ENCODE measurements around the gene GPRIN1.

Gene GPRIN1

DNA sequence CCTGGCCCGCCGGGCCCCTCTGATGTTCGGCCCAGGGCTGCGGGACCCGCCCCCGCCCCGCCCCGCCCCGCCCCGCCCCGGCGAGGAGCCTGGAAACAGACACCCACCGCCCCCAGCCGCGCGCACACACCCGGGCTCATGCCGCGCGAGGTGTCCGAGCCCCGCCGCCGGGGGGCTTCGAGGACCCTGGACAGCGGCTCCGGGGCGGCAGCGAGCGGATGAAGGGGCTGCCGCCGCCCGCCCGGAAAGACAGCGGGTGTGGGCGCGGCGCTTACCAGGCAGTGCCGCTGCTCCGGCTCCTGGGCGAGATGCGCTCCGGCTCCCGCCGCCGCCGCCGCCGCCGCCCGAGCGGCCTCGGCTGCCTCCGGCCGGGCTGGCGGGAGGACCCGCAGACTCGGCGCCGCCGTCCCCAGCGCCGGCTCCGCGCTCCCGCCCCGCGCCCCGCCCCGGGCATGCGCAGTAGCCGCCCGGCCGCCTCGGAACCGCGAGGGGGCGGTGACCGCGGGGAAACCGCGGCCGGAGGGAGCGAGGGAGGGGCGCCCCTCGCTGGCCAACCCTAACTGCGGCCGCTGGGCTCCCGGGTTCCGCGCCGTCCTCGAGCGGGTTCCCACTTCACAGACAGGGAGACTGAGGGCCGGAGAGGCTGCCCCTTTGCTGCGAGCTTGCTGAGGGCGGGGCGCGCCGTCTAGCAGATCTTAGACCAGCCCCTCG, at the start of gene GPRIN1:
Gene GPRIN1 (minus strand): TSS at position 433 of the 711 bp plus-strand sequence. CDS start 10,322 bp downstream, outside the sequence.
- DNase-seq (ENCODE audit: low spot score) = peak; percentile 37

DNA sequence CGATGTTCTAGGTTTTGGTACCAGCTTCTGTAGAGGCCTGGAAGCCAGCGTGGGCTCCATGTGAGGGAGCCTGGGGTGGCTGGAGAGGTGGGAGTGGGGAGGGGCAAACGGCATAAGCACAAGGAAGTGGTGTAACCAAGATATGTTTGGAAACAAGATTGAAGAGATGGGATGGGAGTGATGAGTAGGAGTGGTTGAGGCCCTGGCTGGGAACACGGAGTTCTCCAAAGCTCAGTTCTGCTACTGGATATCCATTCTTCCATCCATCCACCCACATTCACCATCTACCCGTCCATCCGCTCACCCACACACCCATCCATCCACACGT, 49.5 kb upstream of the GPRIN1 start:
- no peak for DNase-seq (ENCODE audit: low spot score)

DNA sequence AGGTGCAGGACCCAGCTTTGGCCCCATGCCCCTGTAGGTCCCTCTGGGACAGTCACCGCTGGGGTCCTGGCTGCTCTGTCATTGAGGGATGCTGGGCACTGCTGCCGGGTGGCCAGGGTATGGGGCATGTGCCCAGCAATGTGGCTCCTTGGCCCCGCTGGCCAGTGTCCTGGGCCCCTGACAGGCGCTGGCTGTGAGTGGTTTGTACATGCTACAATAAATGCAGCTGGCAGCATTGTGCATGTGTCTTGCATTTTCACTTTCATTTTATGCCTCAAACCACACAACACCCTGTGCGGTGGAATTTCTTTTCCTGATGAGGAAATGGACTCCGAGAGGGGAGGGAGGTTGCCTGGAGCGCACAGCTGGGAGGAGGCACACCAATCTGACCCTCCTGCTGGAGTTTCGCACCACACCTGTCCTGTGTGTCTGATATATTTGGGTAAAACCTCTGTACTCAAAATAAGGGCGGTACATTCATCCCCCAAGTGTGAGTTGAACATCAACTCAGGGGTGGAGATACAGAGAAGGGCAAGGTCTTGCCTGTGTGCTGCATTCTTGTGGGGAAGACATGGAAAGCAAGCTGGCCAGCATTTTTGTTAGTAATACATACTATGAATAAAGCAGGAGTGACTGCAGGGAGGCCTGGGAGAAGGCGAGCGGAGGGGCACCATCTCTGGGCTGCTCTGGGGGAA, 49.0 kb upstream of the GPRIN1 start:
- DNase-seq (ENCODE audit: low spot score) = peak; percentile 41

DNA sequence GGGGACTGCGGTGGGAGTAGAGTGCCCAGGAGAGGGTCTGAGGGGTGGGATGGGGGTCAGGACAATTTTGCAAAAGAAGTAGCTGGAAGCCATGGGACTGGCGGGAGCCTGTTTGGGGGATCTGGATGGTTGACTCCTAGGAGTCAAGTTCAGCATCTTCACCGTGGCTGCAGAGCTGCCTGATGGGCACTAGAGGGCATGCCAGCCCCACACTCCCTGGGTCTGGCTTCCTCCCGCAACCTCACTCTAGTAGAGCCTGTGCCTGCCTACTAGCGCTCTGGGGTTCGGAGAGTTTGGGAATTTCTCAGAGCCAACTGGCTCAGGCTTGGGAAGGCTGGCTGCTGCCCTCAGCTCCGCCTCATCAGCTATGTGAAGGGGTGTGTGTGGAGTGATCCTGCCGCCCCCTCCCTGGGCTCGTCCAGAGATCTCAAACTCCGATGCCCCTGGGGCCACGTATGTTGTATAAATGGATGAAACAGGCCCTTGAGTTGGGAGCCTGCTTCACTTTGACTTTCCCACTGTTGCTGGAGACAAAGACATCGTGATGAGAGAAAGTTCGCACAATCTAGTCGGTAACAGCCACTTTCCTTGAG, 48.1 kb upstream of the GPRIN1 start:
- peak; percentile 59 for DNase-seq (ENCODE audit: low spot score)

DNA sequence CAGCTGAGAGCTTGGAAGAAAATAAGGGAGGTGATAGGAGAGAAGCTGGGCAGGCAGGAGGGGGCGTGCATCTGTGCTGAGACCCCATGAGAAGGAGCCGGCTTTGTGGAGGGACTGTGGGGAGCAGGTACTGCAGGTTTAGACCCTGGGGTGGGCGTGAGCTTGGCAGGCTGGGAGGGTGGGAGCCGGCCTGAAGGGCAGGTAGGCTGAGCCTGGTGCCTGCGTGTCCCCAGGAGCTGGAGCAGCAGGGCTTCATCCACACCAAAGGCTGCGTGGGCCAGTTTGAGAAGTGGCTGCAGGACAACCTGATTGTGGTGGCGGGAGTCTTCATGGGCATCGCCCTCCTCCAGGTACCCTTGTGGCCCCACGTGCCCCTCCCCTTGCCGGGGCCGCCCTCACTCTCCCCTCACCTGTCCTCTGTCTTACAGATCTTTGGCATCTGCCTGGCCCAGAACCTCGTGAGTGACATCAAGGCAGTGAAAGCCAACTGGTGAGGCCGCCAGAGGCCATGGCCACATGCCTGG, 46.6 kb upstream of the GPRIN1 start:
- no peak for DNase-seq (ENCODE audit: low spot score)

DNA sequence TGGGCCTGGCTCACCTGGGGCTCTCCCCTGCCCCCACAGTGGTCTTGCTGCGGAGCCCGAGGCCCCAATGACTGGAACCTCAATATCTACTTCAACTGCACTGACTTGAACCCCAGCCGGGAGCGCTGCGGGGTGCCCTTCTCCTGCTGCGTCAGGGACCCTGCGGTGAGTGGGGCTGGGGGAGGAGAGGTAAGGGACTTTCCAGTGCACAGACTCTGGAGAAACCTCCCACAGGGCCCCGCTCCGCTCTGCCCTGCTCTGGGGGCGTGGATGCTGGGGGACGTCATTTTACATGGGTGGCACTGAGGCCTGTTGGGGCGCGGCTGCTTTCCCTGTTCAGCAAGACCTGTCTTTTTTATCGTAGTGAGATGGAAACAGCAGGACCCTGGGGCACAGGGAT, 44.9 kb upstream of the GPRIN1 start:
- DNase-seq (ENCODE audit: low spot score) = no peak

DNA sequence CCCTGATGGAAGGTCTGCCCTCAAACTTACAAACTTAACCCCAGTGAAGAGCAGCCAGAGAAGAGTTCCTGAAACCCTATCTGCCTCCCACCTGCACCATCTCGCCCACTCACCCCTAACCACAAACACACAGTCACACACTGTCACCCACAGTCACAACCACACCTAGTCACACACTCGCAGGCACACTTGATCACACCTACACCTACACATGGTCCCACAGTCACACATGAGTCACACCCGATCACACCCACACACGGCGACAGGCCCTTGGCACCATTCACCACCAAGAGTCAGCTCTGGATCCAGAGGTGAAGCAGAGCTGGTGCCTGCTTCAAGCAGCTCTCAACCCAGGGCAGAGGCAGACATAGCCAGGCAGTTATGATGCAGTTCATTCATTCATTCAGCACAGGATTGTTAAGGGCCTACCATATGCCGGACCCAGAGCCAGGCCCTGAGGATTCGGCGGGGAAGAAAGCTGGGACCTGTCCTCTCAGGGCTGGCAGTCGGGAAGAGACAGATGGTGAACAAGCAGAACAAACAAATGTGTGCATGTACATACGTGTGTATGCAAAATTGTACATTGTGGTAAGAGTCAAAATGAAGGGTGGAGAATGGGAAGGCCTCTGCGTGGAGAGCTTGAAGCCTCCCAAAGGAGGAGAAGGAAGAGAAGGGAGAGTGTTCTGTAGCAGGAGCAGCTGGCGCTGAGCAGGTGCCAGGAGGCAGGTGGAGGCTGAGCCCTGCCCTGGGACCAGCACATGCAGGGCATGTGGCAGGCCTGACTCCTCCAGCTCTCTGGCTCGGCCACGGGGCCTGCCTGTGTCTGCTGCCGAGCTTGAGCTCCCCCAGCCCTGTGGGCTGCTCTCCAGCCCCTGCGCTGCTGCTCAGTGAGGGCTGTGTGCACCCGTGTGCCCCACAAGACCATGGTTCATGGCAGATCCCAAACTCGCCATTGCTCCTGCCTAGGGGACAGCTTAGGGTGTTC, 43.7 kb upstream of the GPRIN1 start:
- DNase-seq (ENCODE audit: low spot score) = peak; percentile 79

DNA sequence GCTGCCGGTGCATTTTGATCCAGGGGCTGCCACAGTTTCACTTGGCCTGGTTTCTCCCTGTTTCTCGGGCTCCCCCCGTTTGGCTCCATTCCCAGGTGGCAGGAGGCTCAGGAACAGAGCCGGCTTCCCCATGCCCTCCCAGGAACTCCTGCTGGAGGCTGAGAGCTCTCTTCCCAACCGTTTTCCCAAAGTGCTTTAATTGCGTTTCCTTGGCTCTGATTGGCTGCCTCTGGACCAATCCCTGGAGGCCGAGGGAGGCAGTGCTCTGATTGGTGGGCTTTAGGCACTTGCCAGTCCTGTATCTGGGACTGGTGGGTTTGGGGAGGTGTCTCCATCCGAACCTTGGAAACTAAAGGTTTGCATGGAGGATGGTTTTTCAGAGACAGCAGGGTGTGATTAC, 42.2 kb upstream of the GPRIN1 start:
- no peak for DNase-seq (ENCODE audit: low spot score)

DNA sequence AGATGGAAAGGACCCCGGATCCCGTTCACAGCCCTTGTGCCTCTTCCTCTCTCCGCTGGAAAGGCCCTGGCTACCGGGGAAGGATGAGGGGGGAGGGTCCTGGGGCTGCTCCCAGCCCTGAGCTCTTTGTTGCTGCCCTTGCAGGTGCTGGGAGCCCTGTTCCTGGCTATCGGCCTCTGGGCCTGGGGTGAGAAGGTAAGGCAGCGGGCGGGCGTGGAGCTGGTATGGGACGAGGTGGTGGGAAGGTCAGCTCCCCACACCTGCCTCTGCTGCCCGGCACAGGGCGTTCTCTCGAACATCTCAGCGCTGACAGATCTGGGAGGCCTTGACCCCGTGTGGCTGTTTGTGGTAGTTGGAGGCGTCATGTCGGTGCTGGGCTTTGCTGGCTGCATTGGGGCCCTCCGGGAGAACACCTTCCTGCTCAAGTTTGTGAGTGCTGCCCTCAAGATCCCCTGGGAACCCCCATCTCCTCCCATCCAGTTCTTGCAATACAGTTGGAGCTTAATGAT, 41.6 kb upstream of the GPRIN1 start:
- no peak for DNase-seq (ENCODE audit: low spot score)

DNA sequence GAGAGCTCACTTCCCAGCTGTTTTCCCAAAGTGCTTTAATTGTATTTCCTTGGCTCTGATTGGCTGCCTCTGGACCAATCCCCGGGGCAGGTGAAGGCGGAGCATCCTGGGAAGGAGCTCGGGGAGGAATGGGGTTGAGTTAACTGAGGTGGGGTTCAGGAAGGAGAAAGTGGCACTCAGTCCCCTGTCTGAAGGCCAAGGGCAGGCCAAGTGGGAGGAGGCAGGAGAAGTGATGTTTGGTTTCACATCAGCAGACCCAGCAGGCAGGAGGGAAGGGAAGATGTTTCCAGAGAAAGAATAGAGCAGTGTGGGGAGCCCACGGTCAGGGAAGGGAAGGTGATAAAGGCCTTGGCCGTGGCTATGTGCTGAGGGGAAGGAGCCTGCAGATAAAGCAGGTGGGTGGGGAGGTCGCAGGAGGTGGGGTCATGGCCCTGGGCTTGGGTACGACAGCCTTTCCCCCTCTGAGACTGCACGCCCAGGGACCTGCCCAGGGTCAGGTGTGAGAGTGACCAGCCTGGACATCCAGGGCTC, 40.5 kb upstream of the GPRIN1 start:
- DNase-seq (ENCODE audit: low spot score) = no peak

DNA sequence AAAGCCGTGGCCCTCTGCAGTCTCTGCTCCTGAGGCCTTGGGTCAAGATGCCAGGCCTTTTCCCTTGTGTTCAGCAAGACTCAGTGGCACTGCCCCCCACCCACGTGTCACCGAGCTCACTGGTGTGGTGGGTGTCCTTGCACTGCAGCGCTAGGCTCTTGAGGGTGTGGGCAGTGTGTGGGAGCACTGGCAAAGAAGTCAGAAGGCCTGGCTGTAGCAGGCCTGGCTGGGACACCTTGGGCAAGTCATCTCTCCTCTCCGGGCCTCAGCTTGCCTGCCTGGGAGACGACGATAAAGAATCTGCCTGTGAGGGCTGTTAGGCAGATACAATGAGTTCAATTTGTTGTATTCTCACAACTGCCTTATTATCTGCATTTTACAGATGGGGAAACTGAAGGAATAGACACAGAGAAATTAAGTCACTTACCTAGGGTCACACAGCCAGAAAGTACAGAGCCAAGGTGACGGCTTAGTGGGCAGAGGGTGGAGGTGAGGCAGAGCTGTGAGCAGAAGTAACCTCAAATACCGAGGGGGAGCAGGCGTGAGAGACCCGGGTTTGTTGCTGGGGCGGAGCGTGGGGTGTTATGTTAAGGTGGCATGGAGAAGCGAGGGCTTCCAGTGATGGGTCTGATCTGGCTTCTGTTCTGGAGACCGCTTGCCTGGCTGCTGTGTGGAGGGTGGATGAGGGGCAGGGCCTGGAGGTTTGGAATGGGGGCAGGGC, 38.7 kb upstream of the GPRIN1 start:
- DNase-seq (ENCODE audit: low spot score) = peak; percentile 47

DNA sequence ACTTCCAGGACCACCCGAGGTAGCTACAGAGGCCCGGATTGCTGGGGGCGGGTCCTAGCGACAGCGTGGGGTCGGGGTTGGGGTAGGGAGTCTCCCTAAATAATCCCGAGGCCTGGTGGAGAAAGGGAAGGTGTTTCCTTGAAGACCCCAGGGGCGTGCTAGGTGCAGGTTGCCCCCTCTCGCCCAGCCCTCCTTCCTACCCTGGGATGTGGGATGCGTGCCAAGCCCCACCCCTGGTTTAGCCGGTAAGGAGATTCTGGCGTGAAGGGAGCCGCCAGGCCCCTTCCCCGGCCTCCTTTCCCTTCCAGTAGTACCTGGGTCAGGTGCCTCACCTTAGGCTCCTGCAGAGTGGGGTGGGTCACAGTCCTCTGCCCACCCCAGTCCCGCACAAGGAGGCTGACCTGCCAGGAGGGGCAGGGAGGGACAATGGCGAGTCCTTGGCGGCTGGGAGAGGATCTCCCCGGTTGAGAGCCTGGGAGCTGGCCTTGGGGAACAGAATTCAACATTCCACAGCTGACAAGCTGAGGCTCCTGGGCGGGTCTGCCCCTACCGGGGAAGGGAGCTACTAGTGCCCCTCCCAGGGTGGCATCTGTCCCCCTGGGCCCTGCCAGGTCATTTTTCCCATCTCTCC, 38.0 kb upstream of the GPRIN1 start:
- no peak for DNase-seq (ENCODE audit: low spot score)

DNA sequence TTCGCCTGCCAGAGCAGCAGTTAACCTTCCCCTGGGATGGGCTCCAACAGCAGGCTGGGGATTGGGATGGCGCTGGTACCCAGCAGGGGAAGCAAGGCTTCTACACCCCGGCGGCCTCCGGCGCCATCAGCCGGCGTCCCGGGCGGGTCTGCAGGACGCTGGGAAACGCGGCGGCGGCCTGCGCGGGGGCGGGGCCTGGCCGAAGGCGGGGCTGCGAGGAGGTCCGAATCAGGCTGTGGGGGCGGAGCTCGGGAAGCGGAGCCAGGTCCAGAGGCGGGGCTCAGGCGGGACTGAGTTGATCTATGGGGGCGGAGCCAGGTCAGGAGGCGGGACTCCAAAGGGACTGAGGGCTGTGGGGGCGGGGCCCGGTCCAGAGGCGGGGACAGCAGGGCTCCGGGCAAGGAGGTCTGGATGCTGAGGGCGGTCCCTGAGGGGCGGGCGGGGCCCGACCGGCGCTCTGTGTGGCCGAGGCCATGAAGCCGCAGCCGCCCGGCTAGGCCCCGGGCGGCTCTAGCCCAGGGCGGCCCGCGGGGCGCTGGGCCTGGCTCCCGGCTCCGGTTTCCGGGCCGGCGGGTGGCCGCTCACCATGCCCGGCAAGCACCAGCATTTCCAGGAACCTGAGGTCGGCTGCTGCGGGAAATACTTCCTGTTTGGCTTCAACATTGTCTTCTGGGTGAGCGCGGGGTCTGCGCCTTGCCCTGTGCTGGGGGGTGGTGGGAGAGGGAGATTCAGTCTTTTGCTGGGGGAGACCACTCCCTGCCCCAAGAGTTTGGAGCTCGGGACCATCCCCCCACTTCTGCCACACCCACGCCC, 37.3 kb upstream of the GPRIN1 start, which contains the start of gene TSPAN17:
Gene TSPAN17 (plus strand): TSS at position 455 of the 813 bp plus-strand sequence. CDS start 132 bp downstream, at position 587.
- DNase-seq (ENCODE audit: low spot score) = peak; percentile 99

DNA sequence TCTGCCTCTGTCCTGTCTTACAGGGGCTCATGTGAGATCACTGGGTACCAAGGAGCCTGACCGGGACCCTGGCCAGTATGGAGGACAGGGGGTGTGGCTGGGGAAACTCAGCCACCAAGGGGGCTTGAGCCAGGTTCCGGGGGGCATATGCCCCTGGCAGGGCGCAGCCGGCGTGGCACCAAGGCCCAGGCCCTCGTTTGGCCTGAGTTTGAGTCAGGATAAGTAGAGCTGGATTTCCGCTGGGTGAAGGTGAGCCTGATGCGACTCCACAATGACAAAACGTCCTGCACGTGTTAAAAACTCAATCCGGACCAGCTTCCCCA, 36.7 kb upstream of the GPRIN1 start:
- DNase-seq (ENCODE audit: low spot score) = no peak

DNA sequence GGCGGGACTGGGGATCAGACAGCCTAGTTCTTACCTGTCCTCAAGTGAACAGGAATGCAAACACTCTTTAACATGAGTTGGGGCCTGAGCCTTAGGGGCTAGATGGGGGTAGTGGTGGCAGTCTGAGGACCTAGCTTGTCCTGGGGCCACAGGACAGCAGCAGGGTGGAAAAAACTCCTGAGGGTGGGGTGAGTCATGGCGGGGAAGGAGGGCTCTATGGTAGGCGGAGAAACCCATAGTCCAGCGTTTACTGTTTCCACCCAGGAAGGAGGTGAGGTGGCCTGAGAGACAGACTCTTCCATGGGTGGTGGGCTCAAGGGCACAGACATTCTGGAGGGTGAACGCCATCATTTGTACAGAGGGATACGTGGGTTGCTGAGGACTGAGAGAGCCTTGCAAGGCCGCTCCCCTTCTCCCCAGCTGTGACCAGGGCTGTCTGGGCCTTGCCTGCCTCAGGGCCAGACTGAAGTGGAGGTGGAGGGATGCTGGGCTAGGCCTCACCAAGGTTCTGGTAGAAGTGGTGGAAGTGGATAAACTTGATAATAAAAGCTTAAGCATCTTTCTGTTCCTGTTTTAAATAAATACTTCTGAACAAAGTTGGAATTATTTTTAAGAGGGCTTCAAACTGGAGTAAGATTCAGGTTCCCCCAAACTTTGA, 36.2 kb upstream of the GPRIN1 start:
- DNase-seq (ENCODE audit: low spot score) = no peak

DNA sequence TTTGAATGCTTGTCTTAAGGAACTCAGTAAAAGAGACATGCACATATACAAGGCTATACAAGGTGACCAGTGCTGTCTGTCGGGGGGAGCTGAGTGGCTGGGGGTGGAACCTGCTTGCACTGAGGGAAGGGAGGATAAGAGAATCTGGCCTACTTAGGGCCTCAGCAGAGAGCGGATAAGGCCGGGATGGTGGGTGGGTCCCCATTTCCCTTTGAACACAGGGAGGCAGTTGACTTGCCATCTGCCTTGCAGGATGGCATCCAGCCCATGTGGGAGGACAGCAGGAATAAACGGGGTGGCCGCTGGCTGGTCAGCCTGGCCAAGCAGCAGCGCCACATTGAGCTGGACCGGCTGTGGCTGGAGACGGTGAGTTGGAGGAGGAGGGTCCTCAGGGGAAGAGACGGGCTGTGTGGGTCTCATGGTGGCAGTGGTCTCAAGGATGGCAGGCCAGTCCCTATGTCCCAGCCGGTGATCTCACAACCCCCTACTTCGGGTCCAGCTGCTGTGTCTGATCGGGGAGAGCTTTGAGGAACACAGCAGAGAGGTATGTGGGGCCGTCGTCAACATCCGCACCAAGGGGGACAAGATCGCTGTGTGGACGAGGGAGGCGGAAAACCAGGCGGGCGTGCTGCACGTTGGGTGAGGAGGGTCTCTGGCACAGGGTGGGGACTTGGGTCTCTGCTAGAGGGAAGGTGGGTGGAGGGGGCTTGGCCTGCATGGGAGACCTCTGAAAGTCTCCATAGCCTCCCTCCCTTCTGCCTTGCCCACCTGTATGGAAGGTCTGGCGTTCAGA, 35.1 kb upstream of the GPRIN1 start:
- no peak for DNase-seq (ENCODE audit: low spot score)

DNA sequence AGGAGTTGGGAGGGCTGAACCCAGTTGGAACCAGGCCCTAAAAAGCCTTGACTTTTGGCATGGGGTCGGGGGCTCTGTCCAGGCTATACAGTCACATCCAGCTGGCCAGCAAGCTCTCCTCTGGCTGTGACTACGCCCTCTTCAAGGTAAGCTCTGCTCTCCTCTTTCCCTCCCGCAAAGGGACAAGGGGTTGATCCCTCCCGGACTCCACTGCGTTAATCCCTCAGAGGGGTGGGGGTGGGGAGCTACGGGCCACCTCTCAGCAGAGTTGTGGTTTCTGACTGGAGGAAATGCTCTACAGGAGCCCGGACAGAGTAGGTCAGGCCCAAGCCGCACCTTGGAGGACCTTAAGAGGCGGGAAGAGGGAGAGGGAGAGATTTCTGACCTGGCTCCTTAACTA, 34.3 kb upstream of the GPRIN1 start:
- no peak for DNase-seq (ENCODE audit: low spot score)

All from CD4-positive, alpha-beta T cell treated with Interleukin-15 for 4 hours (primary cell).